ENCODE results near the gene ATP5MC2.
"Not testable (repeated sequence)": the region's sequence is repeated elsewhere in the genome, so short reads cannot be mapped to it uniquely, and the experiment has no call there.

The ATP5MC2 gene

DNA sequence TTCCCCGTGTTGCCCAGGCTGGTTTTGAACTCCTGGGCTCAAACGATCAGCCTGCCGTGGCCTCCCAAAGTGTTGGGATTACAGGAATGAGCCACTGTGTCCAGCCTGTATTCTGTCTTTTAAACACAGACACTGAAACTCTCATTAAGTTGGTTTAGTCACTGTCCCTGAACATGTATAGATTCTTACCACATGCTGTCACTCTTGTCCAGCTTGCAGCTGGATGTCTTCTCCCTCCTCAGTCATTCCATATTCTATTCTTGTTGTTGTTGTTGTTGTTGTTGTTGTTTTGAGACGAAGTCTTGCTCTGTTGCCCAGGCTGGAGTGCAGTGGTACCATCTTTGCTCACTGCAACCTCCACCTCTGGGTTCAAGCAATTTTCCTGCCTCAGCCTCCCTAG is 12.3 kb upstream of the ATP5MC2 start:
- no peak for DNase-seq

DNA sequence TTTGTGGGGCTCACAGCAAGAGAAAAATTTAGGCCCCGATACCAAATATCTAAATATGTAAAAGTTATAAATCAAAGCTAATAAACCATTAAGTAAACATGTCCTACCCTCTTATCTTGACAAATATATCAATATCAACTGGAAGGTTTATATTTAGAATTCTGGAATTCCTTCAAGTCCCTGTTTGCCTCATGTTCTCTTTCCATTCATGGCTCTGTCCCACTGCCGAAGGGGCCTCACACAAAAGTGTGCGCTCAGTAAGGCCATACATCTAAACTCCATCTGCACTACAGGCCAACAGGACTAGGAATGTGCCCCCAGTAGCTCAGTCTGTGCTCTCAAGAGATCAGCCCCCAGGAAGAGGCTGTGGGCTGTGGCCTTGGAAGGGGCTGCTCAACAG is 10.6 kb upstream of the ATP5MC2 start:
- no peak for DNase-seq

DNA sequence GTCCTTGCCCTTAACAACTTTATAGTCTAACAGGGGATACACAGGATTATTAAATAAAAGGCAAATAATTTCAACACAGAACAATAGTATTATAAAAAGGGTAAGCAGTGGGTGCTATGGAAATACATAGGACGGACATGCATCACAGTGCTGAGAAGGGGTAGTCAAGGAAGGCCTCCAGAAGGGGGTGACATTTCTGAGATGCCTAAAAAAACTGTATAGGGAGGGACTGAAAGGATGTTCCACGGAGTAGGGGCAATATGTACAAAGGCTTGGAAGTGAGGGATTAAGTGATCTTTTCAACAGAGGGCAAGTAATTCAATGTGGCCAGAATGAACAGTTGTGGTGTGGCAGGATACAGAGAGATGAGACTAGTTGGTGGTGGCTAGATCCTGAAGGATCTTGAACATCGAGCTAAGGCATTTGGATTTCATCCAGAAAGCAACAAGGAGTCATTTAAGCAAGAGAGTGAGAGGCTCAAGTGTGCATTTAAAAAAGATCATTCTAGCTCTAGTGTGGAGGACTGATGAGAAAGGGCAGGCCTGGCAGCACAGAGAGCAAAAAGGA is 8.9 kb upstream of the ATP5MC2 start:
- DNase-seq: no peak

DNA sequence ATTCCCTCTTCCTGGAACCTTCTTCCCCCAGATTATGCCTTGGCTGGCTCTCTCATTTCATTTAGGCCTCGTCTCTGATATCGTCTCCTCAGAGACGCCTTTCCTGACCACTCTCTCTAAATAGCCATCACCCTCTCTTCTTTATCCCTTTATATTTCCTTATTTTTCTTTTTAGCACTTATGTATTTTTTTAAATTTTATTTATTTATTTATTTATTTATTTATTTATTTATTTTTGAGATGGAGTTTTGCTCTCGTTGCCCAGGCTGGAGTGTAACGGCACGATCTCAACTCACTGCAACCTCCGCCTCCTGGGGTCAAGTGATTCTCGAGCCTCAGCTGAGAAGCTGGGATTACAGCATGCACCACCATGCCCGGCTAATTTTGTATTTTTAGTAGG is 8.1 kb upstream of the ATP5MC2 start:
- DNase-seq: no peak

DNA sequence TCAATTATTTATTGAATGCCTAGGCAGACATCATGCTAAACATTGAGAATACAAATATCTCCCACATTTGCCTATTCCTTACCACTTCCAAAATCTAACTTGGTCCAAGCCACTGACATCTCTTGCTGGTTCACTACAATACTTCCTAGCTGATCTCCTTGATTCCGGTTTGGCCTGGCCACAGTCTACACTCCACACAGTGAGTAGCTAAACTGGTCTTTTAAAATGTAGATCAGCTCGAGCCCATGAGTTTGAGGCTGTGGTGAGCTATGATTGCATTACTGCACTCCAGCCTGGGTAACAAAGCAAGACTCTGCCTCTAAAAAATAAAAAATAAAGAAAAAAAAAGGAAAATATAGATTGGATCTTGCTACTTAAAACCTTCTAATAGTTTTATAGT is 7.6 kb upstream of the ATP5MC2 start:
- DNase-seq: no peak

DNA sequence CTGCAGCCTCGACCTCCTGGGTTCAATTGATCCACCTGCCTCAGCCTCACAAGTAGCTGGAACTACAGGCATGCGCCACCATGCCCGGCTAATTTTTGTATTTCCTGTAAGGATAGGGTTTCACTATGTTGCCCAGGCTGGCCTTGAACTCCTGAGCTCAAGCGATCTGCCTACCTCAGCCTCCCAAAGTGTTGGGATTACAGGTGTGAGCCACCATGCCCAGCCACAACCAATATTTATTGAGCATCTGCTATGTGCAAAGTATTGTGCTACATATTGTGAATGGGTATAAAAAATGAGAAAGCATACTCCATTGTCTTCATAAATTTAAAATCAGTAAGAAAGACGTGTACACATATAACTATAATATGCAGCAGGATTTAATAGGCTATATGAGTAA is 4.2 kb upstream of the ATP5MC2 start:
- not testable (repeated sequence) for DNase-seq

DNA sequence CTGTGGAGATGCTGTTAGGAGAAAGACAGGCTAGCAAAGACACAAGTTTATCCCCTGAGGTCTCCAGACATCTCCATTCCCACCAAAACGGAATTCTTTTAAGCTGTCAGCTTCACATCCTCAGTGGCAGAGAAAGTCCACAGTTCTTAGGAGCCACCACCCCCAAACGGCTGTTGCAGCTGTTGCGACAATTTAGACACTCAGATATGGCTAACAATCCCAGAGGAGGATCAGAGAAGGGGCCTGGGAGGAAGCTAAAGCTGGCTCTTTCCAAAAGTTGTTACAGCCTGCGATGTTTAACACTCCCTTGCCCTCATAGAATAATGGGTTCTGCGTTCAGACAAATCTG is 1.9 kb upstream of the ATP5MC2 start:
- no peak for DNase-seq

DNA sequence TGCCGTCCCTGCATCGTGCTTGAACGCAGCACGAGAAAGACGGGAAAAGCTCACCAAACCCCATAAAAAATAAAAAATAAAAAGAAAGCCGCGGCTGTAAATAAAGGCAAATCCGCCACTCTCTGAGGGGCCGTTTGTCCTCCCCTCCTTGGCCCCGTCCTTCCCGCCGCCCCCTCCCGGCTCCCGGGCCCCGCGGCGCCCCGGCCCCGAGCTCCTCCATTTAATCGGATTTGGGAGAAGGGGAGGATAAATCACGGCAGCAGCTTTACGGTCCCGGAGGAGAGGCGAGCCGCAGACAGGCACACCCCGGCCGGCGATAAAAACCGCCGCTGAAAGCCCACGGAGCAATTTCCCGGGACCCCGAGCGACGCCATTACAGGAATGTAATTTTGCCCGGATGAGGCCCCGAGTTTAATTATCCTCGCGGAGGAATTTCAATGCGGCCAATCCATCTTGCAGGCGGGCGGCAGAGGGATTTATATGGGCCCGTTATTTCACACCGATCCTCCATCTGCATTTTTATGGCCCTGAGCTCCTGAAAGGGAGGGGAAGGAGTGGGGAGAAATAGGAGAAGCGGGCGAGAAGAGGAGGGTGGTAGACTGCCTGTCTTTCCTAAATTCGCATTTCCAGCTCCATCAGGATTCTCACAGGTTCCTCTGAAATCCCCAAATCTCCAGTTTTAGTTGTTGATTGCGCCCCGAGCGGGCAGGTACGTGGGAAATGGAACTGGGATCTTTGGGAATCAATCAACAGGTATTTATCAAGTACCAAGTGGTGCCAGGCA is 1.3 kb upstream of the ATP5MC2 start:
- DNase-seq: no peak

DNA sequence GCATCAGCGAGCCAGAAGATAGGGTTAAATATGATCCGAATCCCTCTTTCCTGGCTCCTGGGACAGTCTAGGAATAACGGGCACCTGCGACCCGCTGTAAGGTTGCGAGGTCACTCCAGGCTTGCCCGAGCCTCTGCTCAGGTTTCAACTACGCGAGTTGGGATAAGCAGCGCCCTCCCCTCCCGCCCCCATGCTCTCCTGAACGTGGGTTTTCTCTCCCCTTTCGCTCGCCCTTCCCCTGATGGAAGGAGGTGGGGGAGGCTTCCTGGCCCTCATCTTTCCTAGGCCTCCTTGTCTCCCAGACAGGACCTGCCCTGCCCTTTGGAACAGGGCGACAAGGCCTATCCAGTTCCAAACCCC is 753 bp upstream of the ATP5MC2 start:
- no peak for DNase-seq

DNA sequence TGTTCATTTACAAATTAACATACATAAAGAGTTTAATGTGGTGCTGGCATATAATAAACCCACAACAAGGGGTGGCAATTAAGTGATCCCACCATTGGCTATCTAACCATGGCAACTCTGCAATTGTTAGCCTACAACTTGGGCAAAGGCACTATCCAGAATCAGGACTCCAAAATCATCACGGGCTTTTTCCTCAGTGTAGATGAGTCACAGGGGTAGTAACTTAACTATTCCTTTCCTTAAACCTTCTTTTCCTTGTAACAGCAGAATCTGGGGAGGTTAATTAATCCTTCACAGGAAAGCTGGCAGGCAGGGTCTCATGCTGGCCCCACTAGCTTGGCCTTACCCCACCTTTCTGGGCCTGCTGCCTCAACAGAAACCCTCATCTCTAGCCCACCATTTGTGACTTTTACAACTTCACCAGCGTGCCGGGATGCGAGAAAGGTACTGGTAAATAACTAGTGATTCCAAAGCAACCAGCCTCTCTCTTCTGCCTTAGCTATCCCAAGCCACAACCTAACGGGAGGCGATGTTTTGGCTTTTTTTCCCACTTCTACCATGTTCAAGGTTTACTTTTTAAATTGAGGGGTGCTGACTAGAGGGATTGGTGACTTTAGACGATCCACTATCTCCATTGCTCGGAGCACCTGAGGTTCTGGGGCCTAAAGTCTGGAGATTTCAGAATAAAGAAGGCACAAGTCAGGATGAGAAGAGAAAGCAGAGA is 744 bp downstream of the ATP5MC2 start:
- no peak for DNase-seq

DNA sequence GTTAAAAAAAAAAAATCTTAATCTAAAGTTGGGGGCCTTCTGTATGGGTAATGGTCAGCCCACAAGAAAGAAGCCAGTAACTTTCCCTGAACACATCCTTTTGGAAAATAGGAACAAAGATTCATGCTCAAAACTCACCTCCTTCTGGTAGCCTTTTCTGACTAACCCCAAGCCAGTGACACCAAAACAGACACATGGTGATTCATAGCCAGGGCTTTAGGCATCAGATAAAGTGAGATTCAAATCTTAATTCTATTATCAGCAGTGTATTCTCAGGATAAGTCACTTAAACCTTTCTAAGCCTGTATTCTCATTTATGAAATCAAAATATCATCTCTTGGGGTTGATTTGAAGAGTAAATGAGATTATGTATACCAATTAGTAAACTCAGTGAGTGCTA is 4.9 kb downstream of the ATP5MC2 start:
- DNase-seq: no peak

DNA sequence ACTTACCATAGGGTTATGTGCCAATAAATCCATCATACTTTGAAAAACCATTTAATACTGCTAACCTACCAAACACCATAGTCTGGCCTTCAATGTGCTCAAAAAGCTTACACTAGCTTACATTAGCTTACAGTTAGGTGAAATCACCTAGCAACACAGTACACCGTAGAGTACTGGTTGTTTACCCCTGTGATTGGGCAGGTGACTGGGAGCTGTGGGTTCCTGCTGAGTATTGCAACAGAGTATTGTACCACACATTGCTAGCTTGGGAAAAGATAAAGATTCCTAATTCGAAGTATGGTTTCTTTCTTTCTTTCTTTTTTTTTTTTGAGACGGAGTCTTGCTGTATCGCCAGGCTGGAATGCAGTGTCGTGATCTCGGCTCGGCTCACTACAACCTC is 5.6 kb downstream of the ATP5MC2 start:
- no peak for DNase-seq

DNA sequence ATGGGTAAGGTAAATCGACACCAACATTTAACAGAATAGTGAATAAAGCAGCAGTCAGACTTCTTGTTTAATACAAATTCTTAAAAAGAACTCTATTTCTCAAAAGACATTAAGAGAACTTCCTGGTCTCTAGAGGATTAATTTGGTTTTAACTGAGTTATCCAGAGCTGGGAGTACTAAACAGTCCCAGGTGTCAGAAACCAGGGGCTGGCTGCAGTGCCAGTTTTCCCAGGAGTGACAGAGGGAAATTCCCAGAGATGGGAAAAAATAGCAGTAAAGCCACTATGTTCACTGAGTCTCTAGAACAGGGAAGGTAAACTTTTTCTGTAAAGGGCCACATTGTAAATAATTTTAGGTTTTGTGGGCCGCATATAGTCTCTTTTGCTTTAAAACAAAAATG is 8.8 kb downstream of the ATP5MC2 start:
- DNase-seq: no peak

DNA sequence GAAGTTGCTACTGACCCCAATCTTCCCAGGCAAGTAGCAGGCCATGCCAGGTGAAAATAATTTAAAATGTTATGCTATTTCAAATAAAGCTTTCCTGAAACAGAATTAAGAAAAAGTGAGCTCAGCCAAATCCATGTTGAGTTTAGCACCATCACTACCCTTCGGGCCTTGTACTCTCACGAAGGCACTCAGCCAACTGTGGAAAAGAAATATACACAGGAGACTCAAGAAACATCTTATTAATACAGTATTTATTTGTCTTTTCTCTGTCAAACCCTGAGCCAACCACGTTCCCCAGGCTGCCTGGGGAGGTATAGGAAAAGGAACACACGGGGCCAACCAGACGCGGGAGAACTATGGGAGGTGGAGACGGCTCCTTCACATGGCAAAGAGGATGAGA is 10.9 kb downstream of the ATP5MC2 start:
- no peak for DNase-seq

DNA sequence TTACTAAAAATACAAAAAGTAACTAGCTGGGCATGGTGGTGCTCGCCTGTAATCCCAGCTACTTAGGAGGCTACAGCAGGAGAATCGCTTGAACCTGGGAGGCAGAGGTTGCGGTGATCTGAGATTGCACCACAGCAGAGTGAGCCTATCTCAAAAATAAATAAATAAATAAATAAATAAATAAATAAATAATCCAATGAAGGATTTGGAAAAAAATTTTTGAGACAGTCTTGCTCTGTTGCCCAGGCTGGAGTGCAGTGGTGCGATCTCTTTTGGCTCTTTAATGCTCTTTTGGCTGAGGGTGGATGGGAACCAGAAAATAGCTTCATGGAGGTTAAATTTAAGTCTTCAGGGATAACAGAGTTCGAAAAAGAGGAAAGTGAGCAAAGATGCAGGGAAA is 11.7 kb downstream of the ATP5MC2 start:
- DNase-seq: no peak

DNA sequence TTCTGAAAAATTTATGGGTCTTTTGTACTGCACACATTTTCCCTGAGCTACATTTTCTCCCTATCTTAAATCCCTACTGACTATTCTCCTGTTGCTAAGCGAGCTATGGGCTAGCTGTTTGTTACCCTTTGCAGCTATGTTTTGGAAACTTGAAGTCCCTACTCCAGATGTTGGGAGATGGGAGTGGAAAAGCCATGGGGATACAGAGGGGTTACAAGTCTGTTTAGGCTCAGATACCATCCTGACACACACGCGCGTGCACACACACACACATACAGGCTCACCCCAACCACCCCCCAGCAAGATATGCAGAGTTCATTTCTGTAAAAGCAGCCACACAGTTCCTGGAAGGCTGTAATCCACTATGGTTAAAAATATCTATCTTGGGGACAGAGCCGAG is 15.8 kb downstream of the ATP5MC2 start:
- no peak for DNase-seq

DNA sequence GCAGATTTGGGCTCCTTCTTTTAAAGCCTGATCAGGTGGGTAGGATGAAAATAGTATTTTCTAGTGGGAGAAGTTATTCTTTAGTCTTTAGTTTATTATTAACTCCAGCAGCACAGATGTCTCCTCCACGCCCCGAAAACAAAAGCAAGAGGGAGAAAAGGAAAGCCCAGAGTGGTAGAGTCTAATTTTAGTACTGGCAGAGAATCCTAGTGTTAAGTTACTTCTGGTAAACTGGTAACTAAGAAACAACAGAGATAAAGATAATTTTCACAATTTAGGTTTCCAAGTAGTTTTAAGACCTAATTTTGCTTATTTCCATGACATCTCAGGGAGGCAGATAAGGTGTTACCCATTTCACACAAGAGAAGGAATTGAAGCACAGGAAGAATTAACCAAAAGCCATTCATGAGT is 16.3 kb downstream of the ATP5MC2 start:
- DNase-seq: no peak

DNA sequence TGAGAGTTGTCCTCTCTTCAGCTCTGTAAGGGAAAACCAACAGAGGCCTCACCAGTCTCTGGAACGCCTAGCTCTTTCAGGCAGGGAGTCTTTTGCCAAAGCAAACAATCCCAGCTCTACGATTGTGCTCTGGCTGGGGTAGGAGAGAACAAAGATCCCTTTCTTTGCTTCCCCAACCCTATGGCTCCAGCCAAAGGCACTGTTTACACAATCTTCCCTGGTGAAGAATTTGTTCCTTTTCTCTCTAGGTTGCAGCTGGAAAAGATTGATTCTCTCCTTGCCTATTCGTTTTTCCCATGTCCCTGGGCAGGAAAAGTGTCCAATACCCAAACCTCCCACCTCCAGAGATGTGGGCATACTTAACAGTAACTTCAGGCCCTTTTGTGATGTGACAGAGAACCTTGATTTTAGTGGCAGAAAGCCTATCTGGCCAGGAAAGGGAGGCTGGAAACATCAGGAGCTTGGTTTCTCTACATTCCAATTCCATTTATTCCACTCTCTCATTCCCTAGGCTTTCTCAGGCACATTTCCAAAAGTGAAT is 16.8 kb downstream of the ATP5MC2 start:
- no peak for DNase-seq

DNA sequence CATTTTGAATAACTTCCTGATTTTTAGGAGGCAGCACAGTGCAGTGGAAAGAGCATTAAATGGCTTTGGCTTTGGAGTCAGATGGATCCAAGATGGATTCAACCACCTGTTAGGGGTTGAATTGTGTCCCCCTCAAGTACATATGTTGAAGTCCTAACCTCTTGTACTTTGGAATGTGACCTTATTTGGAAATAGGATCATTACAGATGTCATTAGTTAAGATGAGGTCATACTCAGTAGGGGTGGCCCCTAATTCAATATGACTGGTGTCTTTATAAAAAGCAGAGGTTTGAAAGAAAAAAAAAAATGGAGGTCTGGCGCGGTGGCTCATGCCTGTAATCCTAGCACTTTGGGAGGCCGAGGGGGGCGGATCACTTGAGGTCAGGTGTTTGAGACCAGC is 18.8 kb downstream of the ATP5MC2 start:
- DNase-seq: no peak

DNA sequence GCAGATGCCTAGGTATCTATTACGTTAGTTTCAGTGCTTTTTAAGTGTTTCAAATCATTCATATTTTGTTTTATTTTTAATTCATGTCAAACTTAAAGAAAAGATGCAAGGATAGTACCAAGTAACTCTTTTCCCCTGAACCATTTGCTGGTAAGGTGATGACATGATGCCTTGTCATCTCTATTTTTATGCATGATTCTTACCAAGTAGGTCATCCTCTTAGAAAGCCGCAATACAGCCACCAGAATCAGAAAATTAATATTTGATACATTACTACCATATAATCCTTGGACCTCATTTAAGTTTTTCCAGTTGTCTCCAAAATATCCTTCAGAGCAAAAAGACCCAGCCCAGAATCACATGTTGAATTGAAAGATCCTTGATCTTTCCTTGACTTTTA is 22.3 kb downstream of the ATP5MC2 start:
- no peak for DNase-seq

DNA sequence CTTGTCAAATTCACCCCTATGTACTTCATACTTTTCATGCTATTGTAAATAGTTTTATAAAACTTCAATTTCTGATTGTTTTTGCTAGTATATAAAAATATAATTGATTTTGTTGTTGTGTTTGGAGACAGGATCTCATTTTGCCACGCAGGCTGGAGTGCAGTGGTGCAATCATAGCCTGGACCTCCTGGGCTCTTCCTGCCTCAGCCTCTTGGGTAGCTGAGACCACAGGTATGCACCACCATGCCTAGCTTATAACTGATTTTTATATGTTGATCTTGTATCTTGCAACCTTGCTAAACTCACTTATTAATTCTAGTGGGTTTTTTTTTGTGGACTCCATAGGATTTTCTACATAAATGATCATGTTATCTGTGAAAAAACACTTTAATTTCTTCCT is 23.5 kb downstream of the ATP5MC2 start:
- no peak for DNase-seq

DNA sequence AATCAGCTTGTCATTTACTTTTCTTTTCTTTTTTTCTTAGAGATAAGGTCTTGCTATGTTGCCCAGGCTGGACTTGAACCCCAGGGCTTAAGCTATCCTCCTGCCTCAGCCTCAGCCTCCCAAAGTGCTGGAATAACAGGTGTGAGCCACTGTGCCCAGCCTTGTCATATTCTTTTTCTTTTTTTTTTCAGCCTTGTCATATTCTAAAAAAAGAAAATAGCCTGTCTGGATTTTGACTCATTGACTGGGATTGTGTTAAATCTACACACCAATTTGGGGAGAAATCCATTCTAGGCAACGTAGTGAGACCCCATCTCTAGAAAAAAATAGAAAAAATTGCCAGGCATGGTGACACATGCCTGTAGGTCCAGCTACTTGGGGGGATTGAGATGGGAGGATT is 24.1 kb downstream of the ATP5MC2 start:
- DNase-seq: no peak

DNA sequence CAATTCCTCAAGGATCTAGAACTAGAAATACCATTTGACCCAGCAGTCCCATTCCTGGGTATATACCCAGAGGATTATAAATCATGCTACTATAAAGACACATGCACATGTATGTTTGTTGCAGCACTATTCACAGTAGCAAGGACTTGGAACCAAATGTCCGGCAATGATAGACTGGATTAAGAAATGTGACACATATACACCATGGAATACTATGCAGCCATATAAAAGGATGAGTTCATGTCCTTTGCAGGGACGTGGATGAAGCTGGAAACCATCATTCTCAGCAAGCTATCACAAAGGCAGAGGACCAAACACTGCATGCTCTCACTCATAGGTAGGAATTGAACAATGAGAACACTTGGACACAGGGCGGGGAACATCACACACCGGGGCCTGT is 29.6 kb downstream of the ATP5MC2 start:
- DNase-seq: not testable (repeated sequence)

DNA sequence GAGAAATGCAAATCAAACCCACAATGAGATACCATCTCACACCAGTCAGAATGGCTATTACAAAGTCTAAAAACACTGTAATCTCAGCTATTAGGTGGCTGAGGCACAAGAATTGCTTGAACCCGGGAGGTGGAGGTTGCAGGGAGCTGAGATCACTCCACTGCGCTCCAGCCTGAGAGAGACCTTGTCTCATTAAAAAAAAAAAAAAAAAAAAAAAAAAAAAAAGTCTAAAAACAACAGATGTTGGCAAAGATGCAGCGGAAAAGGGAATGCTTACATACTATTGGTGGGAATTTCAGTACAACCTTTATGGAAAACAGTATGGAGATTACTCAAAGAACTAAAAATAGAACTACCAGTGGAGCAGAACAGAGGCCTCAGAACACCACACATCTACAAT is 30.7 kb downstream of the ATP5MC2 start:
- peak; percentile 83 for DNase-seq
